T-helper 1 cell (primary cell): Measurements from ENCODE around the gene CHD8.
A peak's percentile ranks its signal among the peaks of the same experiment; 100 is the strongest.
"Not testable (repeated sequence)": the region's sequence is repeated elsewhere in the genome, so short reads cannot be mapped to it uniquely, and the experiment has no call there.

Experiments
- DNase-seq, 5 donors: peaks; one replicate each; pipeline ENCODE4 v3.0.0-alpha.2; 2012 to 2020
- total RNA-seq, 4 donors: gene quantifications; one replicate each; lab custom pipeline; 2026; lab: John Stamatoyannopoulos, UW

CHD8 gene
- total RNA-seq, result 182 to 276 (median 228) reads per million in 4 donors

- DNase-seq, result peak; percentile 99 to 100 (median 99)
These were observed at the start of gene CHD8 for GRCh38 chr14:21455912-21456667. Gene CHD8, minus strand, starts transcription at chr14:21456123. Its CDS starts 24,480 bp downstream, at chr14:21431643.

GRCh38 chr14:21505012-21505553, 49.2 kb upstream of the CHD8 start:
- peak in 1 of 5 donors; percentile 41 for DNase-seq

- DNase-seq, result no peak
These were observed 47.5 kb upstream of the CHD8 start for GRCh38 chr14:21503376-21503775.

GRCh38 chr14:21501568-21501967, 45.6 kb upstream of the CHD8 start:
- DNase-seq, result no peak

- peak in 1 of 5 donors; percentile 42 for DNase-seq
These were observed 42.9 kb upstream of the CHD8 start for GRCh38 chr14:21498540-21499526.

GRCh38 chr14:21496453-21496852, 40.5 kb upstream of the CHD8 start:
- no peak for DNase-seq

GRCh38 chr14:21494902-21495762, 39.2 kb upstream of the CHD8 start:
- no peak for DNase-seq

GRCh38 chr14:21486640-21487087, 30.7 kb upstream of the CHD8 start:
- no peak for DNase-seq

- DNase-seq, result peak; percentile 89 to 98 (median 94)
These were observed 21.2 kb upstream of the CHD8 start, which contains the start of the genes RAB2B and TOX4 for GRCh38 chr14:21476925-21477681. Gene RAB2B, minus strand, starts transcription at chr14:21476959. Its CDS starts 87 bp downstream, at chr14:21476872. Gene TOX4, plus strand, starts transcription at chr14:21477195. Its CDS starts 84 bp downstream, at chr14:21477279.

- DNase-seq, result peak in 4 of 5 donors; percentile 80 to 83 (median 82)
These were observed 20.6 kb upstream of the CHD8 start for GRCh38 chr14:21476523-21476924.

GRCh38 chr14:21475767-21476522, 20.0 kb upstream of the CHD8 start:
- no peak for DNase-seq

- DNase-seq, result no peak
These were observed 11.7 kb upstream of the CHD8 start for GRCh38 chr14:21467616-21468015.

GRCh38 chr14:21455592-21455911, 371 bp downstream of the CHD8 start:
- DNase-seq, result no peak

- peak in 1 of 5 donors; percentile 15 for DNase-seq
These were observed 929 bp downstream of the CHD8 start for GRCh38 chr14:21454843-21455544.

GRCh38 chr14:21449899-21450216, 6.1 kb downstream of the CHD8 start:
- DNase-seq, result no peak

GRCh38 chr14:21442657-21443056, 13.3 kb downstream of the CHD8 start:
- not testable (repeated sequence) for DNase-seq

GRCh38 chr14:21440859-21441258, 15.1 kb downstream of the CHD8 start:
- DNase-seq, result no peak

GRCh38 chr14:21437063-21437901, 18.6 kb downstream of the CHD8 start:
- peak; percentile 95 to 99 (median 97) for DNase-seq

- DNase-seq, result no peak
These were observed 19.3 kb downstream of the CHD8 start for GRCh38 chr14:21436567-21437062.
